Measurements from ENCODE around the gene TPD52L3. TPM values are rescaled to one million over a fixed set of nuclear protein-coding genes. Genes with fewer than 3 reads are reported as not detected.
A peak's percentile ranks its signal among the peaks of the same experiment; 100 is the strongest.

Gene TPD52L3
- total RNA-seq, 1 donor: not detected

- H4K20me1 ChIP-seq (ENCODE audit: insufficient read depth, low read length): no peaks in the 10 kb centered on the region
These were observed 22.1 kb upstream of the TPD52L3 start for GRCh38 chr9:6305954-6306563.

GRCh38 chr9:6307551-6308096 lies 20.6 kb upstream of the TPD52L3 start:
- no peaks in the 10 kb centered on the region for H3K36me3 ChIP-seq (ENCODE audit: insufficient read depth, low read length)
- H3K4me3 ChIP-seq (ENCODE audit: insufficient read depth, low read length): no peak overlapping the region
- no peaks in the 10 kb centered on the region for H3K4me1 ChIP-seq (ENCODE audit: insufficient read depth, low read length)
- H3K79me2 ChIP-seq (ENCODE audit: insufficient read depth, low read length): no peaks in the 10 kb centered on the region
- no peak overlapping the region for H2AFZ ChIP-seq (ENCODE audit: low read length)
- no peak for DNase-seq (ENCODE audit: insufficient read length, low spot score, missing footprints)
- H3K27ac ChIP-seq (ENCODE audit: low read depth, low read length): no peak overlapping the region
- no peak for TF ChIP-seq CTCF (IDR thresholded peaks at IDR 0.05; ENCODE audit: extremely low read depth, low read depth, low read length)
- H3K9me3 ChIP-seq (ENCODE audit: low read depth, low read length): no peaks in the 10 kb centered on the region
- H4K20me1 ChIP-seq (ENCODE audit: insufficient read depth, low read length): no peaks in the 10 kb centered on the region
- peaks cover 10% of the 10 kb centered on the region for H3K27me3 ChIP-seq (ENCODE audit: insufficient read depth, low read length)
- H3K4me2 ChIP-seq (ENCODE audit: insufficient read depth, low read length): no peak overlapping the region

More at GRCh38 chr9:6305954-6306563, 22.1 kb upstream of the TPD52L3 start:
- Histone ChIP-seq H3K4me3 (ENCODE audit: insufficient read depth, low read length) (no peak overlapping the region), H3K4me1 (ENCODE audit: insufficient read depth, low read length) (no peaks in the 10 kb centered on the region), H3K4me2 (ENCODE audit: insufficient read depth, low read length) (no peak overlapping the region), H2AFZ (ENCODE audit: low read length) (no peak overlapping the region), H3K27ac (ENCODE audit: low read depth, low read length) (no peak overlapping the region), H3K9me3 (ENCODE audit: low read depth, low read length) (no peaks in the 10 kb centered on the region), H3K36me3 (ENCODE audit: insufficient read depth, low read length) (no peaks in the 10 kb centered on the region), H3K79me2 (ENCODE audit: insufficient read depth, low read length) (no peaks in the 10 kb centered on the region), H3K27me3 (ENCODE audit: insufficient read depth, low read length) (peaks cover 5% of the 10 kb centered on the region)
- DNase-seq (ENCODE audit: insufficient read length, low spot score, missing footprints): peak; percentile 84
- TF ChIP-seq CTCF (IDR thresholded peaks at IDR 0.05; ENCODE audit: extremely low read depth, low read depth, low read length): peak; percentile 49

- Histone ChIP-seq H2AFZ (ENCODE audit: low read length) (no peak overlapping the region), H3K9me3 (ENCODE audit: low read depth, low read length) (no peaks in the 10 kb centered on the region), H3K79me2 (ENCODE audit: insufficient read depth, low read length) (no peaks in the 10 kb centered on the region), H3K36me3 (ENCODE audit: insufficient read depth, low read length) (no peaks in the 10 kb centered on the region), H3K4me3 (ENCODE audit: insufficient read depth, low read length) (no peak overlapping the region), H3K4me2 (ENCODE audit: insufficient read depth, low read length) (no peak overlapping the region), H4K20me1 (ENCODE audit: insufficient read depth, low read length) (no peaks in the 10 kb centered on the region), H3K4me1 (ENCODE audit: insufficient read depth, low read length) (no peaks in the 10 kb centered on the region), H3K27me3 (ENCODE audit: insufficient read depth, low read length) (peaks cover 2% of the 10 kb centered on the region), H3K27ac (ENCODE audit: low read depth, low read length) (no peak overlapping the region)
- no peak for DNase-seq (ENCODE audit: insufficient read length, low spot score, missing footprints)
- no peak for TF ChIP-seq CTCF (IDR thresholded peaks at IDR 0.05; ENCODE audit: extremely low read depth, low read depth, low read length)
These were observed 2.9 kb downstream of the TPD52L3 start for GRCh38 chr9:6330958-6331634.

- Histone ChIP-seq H3K4me2 (ENCODE audit: insufficient read depth, low read length) (no peak overlapping the region), H3K4me1 (ENCODE audit: insufficient read depth, low read length) (no peaks in the 10 kb centered on the region), H3K36me3 (ENCODE audit: insufficient read depth, low read length) (no peaks in the 10 kb centered on the region), H4K20me1 (ENCODE audit: insufficient read depth, low read length) (no peaks in the 10 kb centered on the region), H3K9me3 (ENCODE audit: low read depth, low read length) (no peaks in the 10 kb centered on the region), H3K79me2 (ENCODE audit: insufficient read depth, low read length) (no peaks in the 10 kb centered on the region), H3K27ac (ENCODE audit: low read depth, low read length) (no peak overlapping the region), H3K27me3 (ENCODE audit: insufficient read depth, low read length) (no peaks in the 10 kb centered on the region), H3K4me3 (ENCODE audit: insufficient read depth, low read length) (no peak overlapping the region), H2AFZ (ENCODE audit: low read length) (no peak overlapping the region)
- no peak for DNase-seq (ENCODE audit: insufficient read length, low spot score, missing footprints)
- no peak for TF ChIP-seq CTCF (IDR thresholded peaks at IDR 0.05; ENCODE audit: extremely low read depth, low read depth, low read length)
These were observed 6.1 kb downstream of the TPD52L3 start for GRCh38 chr9:6334305-6334704.

Measured in osteoblast (primary cell).